AG04450 (cell line): ENCODE results near the gene S1PR1. TPM values are rescaled to one million over a fixed set of nuclear protein-coding genes. Genes with fewer than 3 reads are reported as not detected.

ENCODE experiments used
- CTCF ChIA-PET: fragments of 300-600, 350-600 bp; formaldehyde crosslinking; extraction: SDS; loops from one replicate; lab custom pipeline; 2022; ENCODE audit warnings: antibody characterized with exemption, inconsistent platforms; lab: Charles Lee
- POLR2A ChIA-PET: fragments of 350-600 bp; formaldehyde crosslinking; extraction: SDS; loops from one replicate; lab custom pipeline; 2021; ENCODE audit warnings: antibody characterized with exemption, inconsistent platforms; lab: Yijun Ruan, JAX
- DNase-seq: peaks from one replicate; pipeline ENCODE4 v3.0.0-alpha.2; 2011; ENCODE audit warnings: low read depth, low spot score
- H3K27ac ChIP-seq: one replicate; pipeline ENCODE4 v1.5.1; 2012; ENCODE audit warnings: low read depth, low read length, control low read depth
- H3K27me3 ChIP-seq: one replicate; pipeline ENCODE4 v1.6.0; 2012; ENCODE audit warnings: low read length; ENCODE audit not compliant: control insufficient read depth, insufficient read depth
- H3K4me3 ChIP-seq: 2 replicates; pipeline ENCODE4 v1.5.1; 2011; ENCODE audit warnings: mild to moderate bottlenecking, low read depth, low read length, control low read depth
- H3K9me3 ChIP-seq: 2 replicates; pipeline ENCODE4 v1.5.1; 2012; ENCODE audit warnings: low read length; ENCODE audit not compliant: control insufficient read depth, insufficient read depth
- CTCF ChIP-seq: IDR thresholded peaks from 2 replicates; pipeline ENCODE4 v1.5.1; 2011; ENCODE audit warnings: low read depth, low read length, control low read depth, inconsistent platforms
- polyA plus RNA-seq: library from polyadenylated mRNA; depleted of rRNA; stranded (reverse); fragments of >200 nt; gene quantifications from 2 replicates; pipeline ENCODE4 v1.2.3, GENCODE V29; 2011; rRNA removed

The S1PR1 gene
- polyA plus RNA-seq, 1 experiment, result 38.1 TPM

GRCh38 chr1:101285922-101286570, 49.2 kb downstream of the S1PR1 start:
- ChIA-PET POLR2A (no interaction called here), CTCF (interaction anchor here (0.6 to 7.6 kb wide), 10 partner anchors 8 to 378 kb away, joined by 3 to 149 read pairs (median 8); no protein-coding TSS in a partner anchor)
- TF ChIP-seq CTCF, result no peak
- no peak for DNase-seq
- no peaks in the 10 kb centered on the region for H3K27me3 ChIP-seq
- H3K9me3 ChIP-seq, result no peaks in the 10 kb centered on the region
- no peak overlapping the region for H3K27ac ChIP-seq
- H3K4me3 ChIP-seq, result no peak overlapping the region

GRCh38 chr1:101288491-101288944, 51.7 kb downstream of the S1PR1 start:
- CTCF ChIA-PET, result interaction anchor here (0.5 to 7.6 kb wide), 84 partner anchors 10 to 1066 kb away, joined by 3 to 149 read pairs (median 5); partner anchors contain the start of genes DPH5, EXTL2 and SLC30A7

GRCh38 chr1:101290119-101290921, 53.5 kb downstream of the S1PR1 start:
- Histone ChIP-seq H3K4me3 (no peak overlapping the region), H3K9me3 (no peaks in the 10 kb centered on the region), H3K27ac (no peak overlapping the region), H3K27me3 (no peaks in the 10 kb centered on the region)
- no peak for DNase-seq
- ChIA-PET CTCF (interaction anchor here (1.0 to 7.6 kb wide), 5 partner anchors 11 to 371 kb away, joined by 3 to 149 read pairs (median 5); no protein-coding TSS in a partner anchor), POLR2A (no interaction called here)
- TF ChIP-seq CTCF, result no peak

More at GRCh38 chr1:101288491-101288944, 51.7 kb downstream of the S1PR1 start:
- POLR2A ChIA-PET, result interaction anchor here (0.5 to 1.7 kb wide), 5 partner anchors 9 to 394 kb away, joined by 3 to 7 read pairs (median 3); partner anchors contain the start of gene EXTL2
- DNase-seq, result peak; percentile 82
- no peaks in the 10 kb centered on the region for H3K9me3 ChIP-seq
- H3K27me3 ChIP-seq, result no peaks in the 10 kb centered on the region
- H3K27ac ChIP-seq, result no peak overlapping the region
- peak overlapping the region; percentile 31; the same call in 1 of the 2 replicates for H3K4me3 ChIP-seq
- TF ChIP-seq CTCF, result peak; percentile 92

Other genes starting within 250 kb of the S1PR1 start
- 68.6 and 87.4 TPM in 2 replicates for gene DPH5, start 211.2 kb upstream of the S1PR1 start, polyA plus RNA-seq